Measurements from ENCODE around the gene RNF32.
"Not testable (repeated sequence)": the region's sequence is repeated elsewhere in the genome, so short reads cannot be mapped to it uniquely, and the experiment has no call there.

The RNF32 gene

GRCh38 chr7:156614434-156615264 is 25.9 kb upstream of the RNF32 start:
- no peak for DNase-seq

- no peak for DNase-seq
Measured at GRCh38 chr7:156616269-156617202, 24.0 kb upstream of the RNF32 start.

DNA sequence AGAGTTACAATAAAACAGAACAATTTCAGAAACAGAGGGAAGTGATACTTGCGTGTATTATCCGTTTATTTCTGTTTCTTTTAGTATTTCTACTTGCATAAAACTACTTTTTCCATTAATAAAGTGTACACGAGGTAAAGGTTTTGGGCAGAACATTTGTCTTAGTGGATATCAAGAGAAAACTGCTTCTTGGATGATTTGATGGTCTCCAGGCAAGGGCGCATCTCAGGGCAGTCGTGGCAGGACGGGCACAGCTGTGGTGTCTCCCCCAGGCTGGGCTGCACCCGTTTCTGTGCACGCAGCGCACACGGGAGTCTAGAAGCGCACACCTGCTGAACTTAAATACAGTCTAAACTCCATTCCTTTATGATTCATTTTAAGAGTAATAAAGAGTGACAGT is 23.4 kb upstream of the RNF32 start:
- no peak for DNase-seq

GRCh38 chr7:156618078-156618779 is 22.3 kb upstream of the RNF32 start:
- no peak for DNase-seq

GRCh38 chr7:156618780-156619367 is 21.7 kb upstream of the RNF32 start:
- no peak for DNase-seq

- not testable (repeated sequence) for DNase-seq
Measured at GRCh38 chr7:156619488-156620290, 20.9 kb upstream of the RNF32 start.

GRCh38 chr7:156620291-156620675 is 20.3 kb upstream of the RNF32 start:
- no peak for DNase-seq

DNA sequence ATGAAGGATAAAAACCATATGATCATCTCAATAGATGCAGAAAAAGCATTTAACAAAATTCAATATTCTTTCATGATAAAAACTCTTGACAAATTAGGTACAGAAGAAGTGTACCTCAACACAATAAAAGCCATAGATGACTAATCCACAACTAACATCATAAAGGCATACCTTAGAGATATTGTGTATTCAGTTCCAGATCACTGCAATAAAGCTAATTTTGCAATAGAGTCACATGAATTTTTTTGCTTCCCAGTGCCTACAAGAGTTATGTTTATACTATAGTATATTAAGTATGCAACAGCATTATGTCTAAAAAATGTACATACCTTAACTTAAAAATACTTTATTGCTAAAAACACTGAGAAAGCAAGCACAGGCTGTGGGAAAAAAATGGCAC is 18.9 kb upstream of the RNF32 start:
- no peak for DNase-seq

- DNase-seq, result no peak
Measured at GRCh38 chr7:156625580-156625979, 15.0 kb upstream of the RNF32 start.

- DNase-seq, result no peak
Measured at GRCh38 chr7:156626220-156626895, 14.2 kb upstream of the RNF32 start.

GRCh38 chr7:156628562-156628961 is 12.0 kb upstream of the RNF32 start:
- DNase-seq, result no peak

DNA sequence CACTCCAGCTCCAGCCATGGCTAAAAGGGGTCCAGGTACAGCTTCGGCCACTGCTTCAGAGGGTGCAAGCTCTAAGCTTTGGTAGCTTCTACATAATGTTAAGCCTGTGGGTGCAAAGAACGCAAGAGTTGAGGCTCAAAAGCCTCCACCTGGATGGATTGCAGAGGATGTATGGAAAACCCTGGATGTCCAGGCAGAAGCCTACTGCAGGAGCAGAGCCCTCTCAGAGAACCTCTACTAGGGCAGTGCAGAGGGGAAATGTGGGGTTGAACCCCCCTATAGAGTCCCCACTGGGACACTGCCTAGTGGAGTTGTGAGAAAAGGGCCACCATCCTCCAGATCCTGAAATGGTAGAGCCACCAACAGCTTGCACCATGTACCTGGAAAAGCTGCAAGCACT is 10.7 kb upstream of the RNF32 start:
- DNase-seq, result no peak

- no peak for DNase-seq
Measured at GRCh38 chr7:156634117-156634516, 6.5 kb upstream of the RNF32 start.

- no peak for DNase-seq
Measured at GRCh38 chr7:156635529-156636385, 4.8 kb upstream of the RNF32 start.

- not testable (repeated sequence) for DNase-seq
Measured at GRCh38 chr7:156637093-156637492, 3.5 kb upstream of the RNF32 start.

GRCh38 chr7:156638443-156639077 is 2.0 kb upstream of the RNF32 start:
- no peak for DNase-seq

DNA sequence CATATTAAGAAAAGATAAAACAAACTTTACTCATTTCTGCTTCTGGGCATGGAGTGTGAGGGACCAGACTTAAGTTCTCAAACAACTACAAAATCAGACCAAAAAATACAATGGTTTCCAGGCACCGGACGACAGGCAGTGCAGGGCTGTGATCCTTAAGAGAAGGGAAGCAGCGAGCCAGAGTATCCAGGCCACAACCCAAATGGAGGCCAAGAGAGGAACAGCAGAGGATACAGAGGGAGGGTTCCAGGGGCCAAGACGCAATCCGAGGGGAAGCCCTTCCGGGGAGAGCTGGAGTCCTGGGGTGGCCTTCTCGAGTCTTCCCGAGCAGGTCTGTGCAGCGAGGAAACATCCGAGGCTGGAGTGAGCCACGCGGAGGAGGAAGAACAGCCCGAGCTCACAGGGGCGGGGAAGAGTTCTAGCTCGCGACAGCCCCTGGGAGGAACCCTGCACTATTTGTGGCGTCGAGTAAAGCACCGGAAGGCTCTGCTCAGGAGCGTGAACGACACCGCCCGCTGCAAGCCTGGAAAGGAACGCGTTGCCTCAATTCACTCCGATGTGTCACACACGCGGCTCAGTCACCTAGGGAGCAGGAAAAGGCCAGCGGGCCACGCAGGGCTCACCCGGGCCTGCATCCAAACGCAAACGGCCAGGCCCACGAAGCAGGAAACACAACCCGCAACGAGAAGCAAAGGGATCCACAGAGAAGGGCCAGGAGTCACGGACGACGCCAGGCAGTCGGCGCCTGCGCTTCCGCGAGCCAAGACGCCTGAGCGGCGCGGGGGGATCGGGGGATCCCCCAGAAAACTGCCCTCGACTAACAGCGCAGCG is 933 bp upstream of the RNF32 start:
- DNase-seq, result no peak

DNA sequence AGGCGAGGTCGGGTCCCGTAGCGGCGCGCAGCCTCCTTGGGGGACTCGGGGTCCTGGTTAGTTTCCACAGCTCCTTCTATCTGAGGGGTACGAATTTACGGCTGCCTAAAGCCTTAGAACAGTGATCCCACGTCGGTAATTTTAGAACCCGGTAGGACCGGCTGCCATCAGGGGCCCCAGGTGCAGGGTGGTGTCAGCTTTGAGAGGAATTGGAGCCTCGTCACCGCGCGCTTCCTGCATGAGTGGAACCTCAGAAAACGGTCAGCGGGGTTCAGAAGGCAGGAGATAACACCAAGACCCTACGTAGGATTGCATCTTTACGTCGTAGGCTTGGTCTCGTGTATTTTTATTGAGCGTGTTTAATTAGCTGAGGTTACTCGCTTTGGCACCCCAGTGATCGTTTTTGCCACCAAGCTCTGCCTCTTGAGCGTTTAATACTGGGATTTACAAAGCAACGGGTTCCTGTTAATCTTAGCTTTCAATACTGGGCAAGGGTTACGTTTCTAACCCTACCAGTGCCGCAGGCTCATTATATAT is 443 bp downstream of the RNF32 start:
- DNase-seq, result no peak
